Lung (tissue), 12 donors: ENCODE results near the gene NFATC2. TPM values are rescaled to one million over a fixed set of nuclear protein-coding genes. Genes with fewer than 3 reads are reported as not detected.

ENCODE experiments used
- ATAC-seq: fragments of 200-7000 bp; cut with Tn5 transposase; one replicate; pipeline ENCODE4 v1.9.1; 2020; ENCODE audit warnings: moderate number of reproducible peaks; ENCODE audit not compliant: insufficient read depth, low FRiP score
- DNase-seq, 3 donors: peaks; one replicate each; pipeline ENCODE4 v3.0.0-alpha.2; 2013 to 2017
- H3K27ac ChIP-seq, 2 donors: one replicate each; pipeline ENCODE4 v1.5.1; 2013; ENCODE audit warnings: mild to moderate bottlenecking in 2 of 2, moderate library complexity in 2 of 2, control low read depth in 1 of 2, inconsistent platforms in 1 of 2, low read depth in 1 of 2, low read length in 1 of 2
- H3K27me3 ChIP-seq, 3 donors: one replicate each; pipeline ENCODE4 v1.5.1; 2013; ENCODE audit warnings: low read length in 2 of 3; ENCODE audit not compliant: control insufficient read depth in 3 of 3, insufficient read depth in 3 of 3
- H3K36me3 ChIP-seq, 4 donors: one replicate each; pipeline ENCODE4 v1.5.1; 2013; ENCODE audit warnings: low read length in 4 of 4, mild to moderate bottlenecking in 1 of 4, moderate library complexity in 1 of 4; ENCODE audit not compliant: control insufficient read depth in 4 of 4, insufficient read depth in 4 of 4
- H3K4me1 ChIP-seq, 5 donors: one replicate each; pipeline ENCODE4 v1.5.1; 2013; ENCODE audit warnings: low read length in 5 of 5, mild to moderate bottlenecking in 2 of 5, moderate library complexity in 1 of 5; ENCODE audit not compliant: control insufficient read depth in 5 of 5, insufficient read depth in 5 of 5
- H3K4me3 ChIP-seq: one replicate; pipeline ENCODE4 v1.5.1; 2013; ENCODE audit warnings: mild to moderate bottlenecking, control low read depth, moderate library complexity
- H3K9ac ChIP-seq, 2 donors: one replicate each; pipeline ENCODE4 v1.5.1; 2013; ENCODE audit warnings: low read length in 2 of 2, control low read depth in 1 of 2; ENCODE audit not compliant: insufficient read depth in 1 of 2
- H3K9me3 ChIP-seq, 4 donors: one replicate each; pipeline ENCODE4 v1.5.1; 2013; ENCODE audit warnings: low read length in 3 of 4, mild to moderate bottlenecking in 1 of 4, moderate library complexity in 1 of 4; ENCODE audit not compliant: control insufficient read depth in 4 of 4, insufficient read depth in 3 of 4
- CTCF ChIP-seq: IDR thresholded peaks from 2 replicates; pipeline ENCODE4 v1.5.1; 2012; ENCODE audit warnings: mild to moderate bottlenecking; ENCODE audit errors: control extremely low read depth, extremely low read depth
- WGBS, 2 donors: extraction: QIAGEN DNeasy Blood & Tissue Kit; methylation state at CpG; one replicate each; pipeline ENCODE4 v1.1.7; 2013; 5-methylcytosine and 5-hydroxymethylcytosine counted together
- polyA plus RNA-seq, 2 donors: library from polyadenylated mRNA; stranded (reverse); fragments of 200-250 nt; gene quantifications; one replicate each; pipeline ENCODE4 v1.2.1, GENCODE V29; 2013
- total RNA-seq, 2 donors: library from RNA; depleted of rRNA in 1 of 2; stranded (reverse); fragments of >200 nt in 1 of 2; gene quantifications; one replicate each; pipeline ENCODE4 v1.2.1, GENCODE V29; 2014 to 2021
- donor health status: control.
- donor health status: control.
- donor health status: Bipolar disorder and iron deficiency.
- donor health status: healthy.
- donor health status: DM: yes; HTN: yes; CAD: no.

The NFATC2 gene
- total and polyA plus RNA-seq, 4 donors = 1.3 to 8.7 (median 4.7) TPM

- Histone ChIP-seq H3K4me1 (peaks cover 0 to 17% (median 5%) of the 10 kb centered on the region in 5 donors), H3K9me3 (no peaks in the 10 kb centered on the region), H3K27me3 (no peaks in the 10 kb centered on the region), H3K4me3 (no peak overlapping the region), H3K9ac (no peak overlapping the region), H3K36me3 (no peaks in the 10 kb centered on the region), H3K27ac (no peak overlapping the region)
- no peak for ATAC-seq
- WGBS, 2 donors = 95 to 96% methylated on average over 18 of the region's 18 CpGs
- TF ChIP-seq CTCF = no peak
- DNase-seq = peak in 1 of 3 donors; percentile 2
Measured at GRCh38 chr20:51506527-51507215, 35.8 kb downstream of the NFATC2 start.

- Histone ChIP-seq H3K27ac (no peak overlapping the region), H3K4me3 (no peak overlapping the region), H3K27me3 (no peaks in the 10 kb centered on the region), H3K4me1 (peaks cover 0 to 17% (median 11%) of the 10 kb centered on the region in 5 donors), H3K9ac (no peak overlapping the region), H3K9me3 (no peaks in the 10 kb centered on the region), H3K36me3 (no peaks in the 10 kb centered on the region)
- ATAC-seq (no peak), DNase-seq (peak in 1 of 3 donors; percentile 2)
- TF ChIP-seq CTCF = no peak
- WGBS, 2 donors = 87 to 90% methylated on average over 12 of the region's 12 CpGs
Measured at GRCh38 chr20:51505566-51505965, 37.0 kb downstream of the NFATC2 start.

- DNase-seq = peak in 1 of 3 donors; percentile 4
Measured at GRCh38 chr20:51503376-51503775, 39.1 kb downstream of the NFATC2 start.

More at GRCh38 chr20:51503376-51503775, 39.1 kb downstream of the NFATC2 start:
- Histone ChIP-seq H3K36me3 (no peaks in the 10 kb centered on the region), H3K4me1 (peaks cover 0 to 17% (median 11%) of the 10 kb centered on the region in 5 donors), H3K9me3 (no peaks in the 10 kb centered on the region), H3K4me3 (no peak overlapping the region), H3K9ac (no peak overlapping the region), H3K27ac (no peak overlapping the region), H3K27me3 (no peaks in the 10 kb centered on the region)
- no peak for ATAC-seq
- no peak for TF ChIP-seq CTCF
- WGBS, 2 donors = 86 to 96% methylated on average over 4 of the region's 4 CpGs
